Psoas muscle (tissue), 8 donors: ENCODE measurements around the gene E2F8. TPM values are rescaled to one million over a fixed set of nuclear protein-coding genes. Genes with fewer than 3 reads are reported as not detected.

Experiments used
- ATAC-seq, 4 donors: fragments of 200-7000 bp; cut with Tn5 transposase; one replicate each; pipeline ENCODE4 v1.9.1; 2020; ENCODE audit warnings: moderate library complexity in 3 of 4, mild to moderate bottlenecking in 2 of 4
- DNase-seq, 2 donors: peaks; one replicate each; pipeline ENCODE4 v3.0.0-alpha.2; 2020
- H3K27ac ChIP-seq: fragments of 200-600 bp; one replicate; pipeline ENCODE4 v1.8.0; 2022
- H3K27me3 ChIP-seq, 3 donors: fragments of 200-600 bp in 1 of 3; one replicate each; pipeline versions ENCODE4 v1.6.1 to v1.8.0; 2013 to 2022; ENCODE audit warnings: low read length in 2 of 3, mild to moderate bottlenecking in 2 of 3, moderate library complexity in 1 of 3; ENCODE audit not compliant: insufficient read depth in 3 of 3
- H3K36me3 ChIP-seq, 2 donors: fragments of 200-600 bp in 1 of 2; one replicate each; pipeline versions ENCODE4 v1.6.1 to v1.8.0; 2013 to 2022; ENCODE audit warnings: low read depth in 1 of 2, mild to moderate bottlenecking in 1 of 2, moderate library complexity in 1 of 2; ENCODE audit not compliant: insufficient read depth in 1 of 2
- H3K4me1 ChIP-seq: fragments of 200-600 bp; one replicate; pipeline ENCODE4 v1.8.0; 2022
- H3K4me3 ChIP-seq: fragments of 200-600 bp; one replicate; pipeline ENCODE4 v1.8.0; 2022; ENCODE audit warnings: mild to moderate bottlenecking
- H3K9me3 ChIP-seq: fragments of 200-600 bp; one replicate; pipeline ENCODE4 v1.8.0; 2022
- WGBS, 3 donors: extraction: QIAGEN DNeasy Blood & Tissue Kit; methylation state at CpG; one replicate each; pipeline versions ENCODE4 v1.1.6 to v1.1.7; 2013; 5-methylcytosine and 5-hydroxymethylcytosine counted together
- intact Hi-C, 2 donors: fragments of 100-400 bp; cut with DNase I; formaldehyde crosslinking; loops; one replicate each; pipeline versions ENCODE4 v1.11.0 to v1.14.2; 2022
- polyA plus RNA-seq, 3 donors: library from polyadenylated mRNA; stranded (reverse); fragments of 200-250 nt; gene quantifications; one replicate each; pipeline ENCODE4 v1.2.3, GENCODE V29; 2013
- total RNA-seq, 4 donors: library from RNA; stranded (reverse); fragmentation: NEBNext Ultra II Directional in 2 of 4; extraction: Animal tissue kit (Norgen Biotek cat#: 25700) in 2 of 4; gene quantifications; one replicate each; pipeline versions ENCODE4 v1.2.1 to v1.2.4, GENCODE V29; 2021 to 2023
- TF ChIP-seq, protein P1 (sequence below): fragments of 200-600 bp; IDR thresholded peaks from one replicate; pipeline ENCODE4 v1.8.0; 2022; ENCODE audit warnings: antibody characterized with exemption
- donor health status: healthy with polysubstance abuse.
- donor health status: DM: no; HTN: no; CAD: no; lungs with moderate emphysema.
- donor health status: Bipolar disorder and iron deficiency.
- donor health status: healthy.
- donor health status: DM: yes; HTN: yes; CAD: no.
- donor health status: DM: no; HTN: no; CAD: no.
- donor health status: DM: no; HTN: no; CAD: no.
- donor health status: DM: yes; HTN: yes; CAD: no.

Gene E2F8
- total and polyA plus RNA-seq, 7 donors, result 1.00 to 11.6 (median 1.5) TPM

DNA sequence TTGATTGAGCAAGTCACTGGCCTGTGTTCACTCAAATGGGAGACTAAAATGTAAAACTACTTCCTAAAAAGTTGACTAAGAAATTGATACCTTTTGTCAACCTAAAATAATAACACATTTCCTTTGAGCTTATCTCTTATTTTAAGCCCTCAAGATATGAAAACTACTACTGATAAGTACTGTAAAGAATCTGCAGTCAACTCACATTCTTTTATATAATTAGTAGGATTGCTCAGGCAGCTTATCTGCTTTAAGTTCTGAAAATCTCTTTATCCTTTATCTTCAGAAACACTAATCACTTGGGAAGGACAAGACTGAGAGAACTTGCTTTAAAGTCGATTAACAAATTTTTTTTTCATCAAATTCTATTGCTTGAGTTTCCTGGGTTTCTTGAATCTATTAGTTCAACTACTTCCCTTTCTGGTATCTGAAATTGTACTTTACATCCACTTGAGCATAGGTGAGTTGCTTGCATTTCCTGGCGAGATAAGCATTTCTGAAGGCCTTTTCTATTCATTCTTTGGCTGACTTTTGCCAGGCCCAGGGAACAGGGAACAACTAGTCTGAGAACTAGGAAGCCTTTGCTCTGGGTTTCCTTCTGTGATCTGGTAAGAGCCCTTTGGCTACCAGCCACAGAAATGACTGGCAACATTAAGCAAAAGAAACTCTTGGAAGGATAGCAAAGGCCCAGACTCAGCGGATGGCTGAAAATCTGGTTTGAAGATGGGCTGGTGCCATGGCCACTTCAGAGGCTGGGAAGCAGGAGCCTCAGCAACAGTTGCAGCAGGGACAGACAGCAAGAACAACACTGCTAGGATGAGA is 19.6 kb downstream of the E2F8 start:
- TF ChIP-seq, protein P1, sequence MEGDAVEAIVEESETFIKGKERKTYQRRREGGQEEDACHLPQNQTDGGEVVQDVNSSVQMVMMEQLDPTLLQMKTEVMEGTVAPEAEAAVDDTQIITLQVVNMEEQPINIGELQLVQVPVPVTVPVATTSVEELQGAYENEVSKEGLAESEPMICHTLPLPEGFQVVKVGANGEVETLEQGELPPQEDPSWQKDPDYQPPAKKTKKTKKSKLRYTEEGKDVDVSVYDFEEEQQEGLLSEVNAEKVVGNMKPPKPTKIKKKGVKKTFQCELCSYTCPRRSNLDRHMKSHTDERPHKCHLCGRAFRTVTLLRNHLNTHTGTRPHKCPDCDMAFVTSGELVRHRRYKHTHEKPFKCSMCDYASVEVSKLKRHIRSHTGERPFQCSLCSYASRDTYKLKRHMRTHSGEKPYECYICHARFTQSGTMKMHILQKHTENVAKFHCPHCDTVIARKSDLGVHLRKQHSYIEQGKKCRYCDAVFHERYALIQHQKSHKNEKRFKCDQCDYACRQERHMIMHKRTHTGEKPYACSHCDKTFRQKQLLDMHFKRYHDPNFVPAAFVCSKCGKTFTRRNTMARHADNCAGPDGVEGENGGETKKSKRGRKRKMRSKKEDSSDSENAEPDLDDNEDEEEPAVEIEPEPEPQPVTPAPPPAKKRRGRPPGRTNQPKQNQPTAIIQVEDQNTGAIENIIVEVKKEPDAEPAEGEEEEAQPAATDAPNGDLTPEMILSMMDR, result no peak
- ATAC-seq (peak in 1 of 4 donors; percentile 4), DNase-seq (no peak)
- no peaks in the 10 kb centered on the region for H3K36me3 ChIP-seq
- WGBS, 3 donors, result 52 to 62% (median 59%) methylated on average over 3 of the region's 3 CpGs
- H3K4me1 ChIP-seq, result peaks cover 33% of the 10 kb centered on the region
- intact Hi-C loops, result no loop called here
- peak overlapping the region; percentile 92 for H3K27ac ChIP-seq
- H3K27me3 ChIP-seq, result no peaks in the 10 kb centered on the region
- H3K9me3 ChIP-seq, result no peaks in the 10 kb centered on the region
- H3K4me3 ChIP-seq, result no peak overlapping the region

DNA sequence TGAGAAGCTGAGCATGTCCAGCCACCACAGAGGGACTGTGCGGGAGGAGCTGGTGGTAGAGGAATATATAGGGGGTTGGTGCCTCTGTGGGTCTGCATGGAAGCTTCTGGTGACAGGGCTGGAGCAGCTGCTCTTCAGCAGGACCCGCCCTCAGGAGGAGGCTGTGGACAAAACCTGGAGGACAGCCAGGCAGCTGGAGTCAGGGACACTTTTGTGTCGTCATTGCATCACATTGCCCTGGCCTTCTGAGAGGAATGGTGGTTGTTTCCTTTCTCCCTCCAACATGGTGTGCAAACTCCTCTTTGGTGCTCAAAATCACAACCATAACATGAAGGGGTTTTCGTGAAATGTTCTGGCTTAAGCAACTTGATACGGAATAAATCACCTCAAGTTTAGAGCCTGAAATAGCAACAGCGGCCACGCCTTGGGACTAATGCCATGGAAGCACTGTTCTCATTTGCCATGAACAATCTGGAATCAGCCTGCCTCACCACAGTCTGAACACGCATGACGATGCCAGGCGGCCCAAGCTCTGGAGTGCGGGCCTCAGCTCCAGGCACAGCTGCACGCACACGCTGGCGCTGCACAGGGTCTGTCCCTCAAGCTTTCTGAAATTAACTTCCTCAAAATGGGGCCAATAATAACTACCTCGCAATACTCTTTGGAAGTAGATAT is 21.8 kb downstream of the E2F8 start:
- Histone ChIP-seq H3K36me3 (no peaks in the 10 kb centered on the region), H3K27ac (peak overlapping the region; percentile 92), H3K4me3 (peak overlapping the region; percentile 54), H3K4me1 (peaks cover 19% of the 10 kb centered on the region), H3K9me3 (no peaks in the 10 kb centered on the region), H3K27me3 (no peaks in the 10 kb centered on the region)
- DNase-seq, result peak; percentile 58 to 87
- WGBS, 3 donors, result 23 to 34% (median 26%) methylated on average over 15 of the region's 15 CpGs
- peak; percentile 89 to 94 (median 92) for ATAC-seq
- intact Hi-C loops, result no loop called here
- TF ChIP-seq, protein P1, result no peak

DNA sequence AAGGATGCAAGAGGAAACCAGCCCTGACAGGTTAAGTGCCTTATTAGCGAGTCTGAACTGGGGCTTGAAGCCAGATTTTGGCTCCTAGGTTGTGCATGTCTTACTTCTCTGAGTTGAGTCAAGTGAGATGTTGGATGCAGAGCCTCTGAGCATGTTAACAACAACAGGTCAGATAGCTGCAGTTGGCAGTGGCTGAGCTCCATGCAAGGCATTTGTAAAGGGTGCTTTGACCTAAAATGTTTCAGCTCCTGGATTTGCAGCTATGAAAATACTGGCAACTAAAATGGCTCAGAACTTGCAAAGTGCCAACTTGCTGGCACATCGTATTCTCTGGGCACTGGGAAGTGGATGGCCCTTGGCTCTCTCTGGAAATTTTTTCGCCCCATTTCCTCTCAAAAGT is 22.5 kb downstream of the E2F8 start:
- DNase-seq (no peak), ATAC-seq (peak; percentile 46 to 72 (median 55))
- Histone ChIP-seq H3K4me3 (peak overlapping the region; percentile 54), H3K36me3 (no peaks in the 10 kb centered on the region), H3K9me3 (no peaks in the 10 kb centered on the region), H3K4me1 (peaks cover 19% of the 10 kb centered on the region), H3K27ac (peak overlapping the region; percentile 92), H3K27me3 (no peaks in the 10 kb centered on the region)
- intact Hi-C loops, result no loop called here
- TF ChIP-seq, protein P1, result no peak
- WGBS, 3 donors, result 27 to 29% (median 27%) methylated on average over 3 of the region's 3 CpGs

DNA sequence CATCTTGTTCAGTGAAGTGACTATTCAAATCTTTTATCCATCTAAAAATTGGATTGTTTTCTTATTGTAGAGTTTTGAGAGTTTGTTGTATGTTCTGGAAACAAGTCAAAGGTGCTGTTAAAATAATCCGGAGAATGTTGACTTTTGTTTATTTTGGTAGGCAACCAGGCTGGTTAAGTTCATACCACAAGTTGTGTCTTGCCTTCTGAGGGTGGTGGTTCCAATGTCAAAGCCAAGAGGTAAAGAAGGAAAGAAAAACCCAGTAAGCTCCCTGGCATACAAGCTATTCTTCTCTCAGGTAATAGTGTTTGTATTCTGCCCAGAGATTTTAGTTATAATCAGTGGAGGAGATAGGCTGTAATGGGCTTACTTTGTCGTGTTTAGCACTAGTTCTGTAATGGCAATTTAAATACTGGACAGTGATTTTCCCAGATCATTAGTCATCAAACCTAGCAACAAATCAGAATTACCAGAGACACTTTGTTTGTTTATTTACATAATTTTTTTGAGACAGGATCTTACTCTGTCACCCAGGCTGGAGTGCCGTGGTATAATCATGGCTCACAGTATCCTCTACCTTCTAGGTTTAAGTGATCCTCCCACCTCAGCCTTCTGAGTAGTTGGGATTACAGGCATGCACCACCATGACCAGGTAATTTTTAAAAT is 23.9 kb downstream of the E2F8 start:
- Histone ChIP-seq H3K9me3 (no peaks in the 10 kb centered on the region), H3K27me3 (no peaks in the 10 kb centered on the region), H3K36me3 (no peaks in the 10 kb centered on the region), H3K4me3 (no peak overlapping the region), H3K4me1 (peaks cover 19% of the 10 kb centered on the region), H3K27ac (no peak overlapping the region)
- WGBS, 3 donors, result 54 to 57% (median 54%) methylated on average over 3 of the region's 3 CpGs
- DNase-seq, result no peak
- ATAC-seq, result no peak
- TF ChIP-seq, protein P1, result no peak
- intact Hi-C loops, result no loop called here
